Nucleus accumbens (tissue), 56 donors: ENCODE data around the gene SORBS1.
A peak's percentile ranks its signal among the peaks of the same experiment; 100 is the strongest.

Source experiments
- DNase-seq, 56 donors: peaks; one replicate each; lab custom pipeline; 2025; lab: John Stamatoyannopoulos, UW

SORBS1 gene

DNA sequence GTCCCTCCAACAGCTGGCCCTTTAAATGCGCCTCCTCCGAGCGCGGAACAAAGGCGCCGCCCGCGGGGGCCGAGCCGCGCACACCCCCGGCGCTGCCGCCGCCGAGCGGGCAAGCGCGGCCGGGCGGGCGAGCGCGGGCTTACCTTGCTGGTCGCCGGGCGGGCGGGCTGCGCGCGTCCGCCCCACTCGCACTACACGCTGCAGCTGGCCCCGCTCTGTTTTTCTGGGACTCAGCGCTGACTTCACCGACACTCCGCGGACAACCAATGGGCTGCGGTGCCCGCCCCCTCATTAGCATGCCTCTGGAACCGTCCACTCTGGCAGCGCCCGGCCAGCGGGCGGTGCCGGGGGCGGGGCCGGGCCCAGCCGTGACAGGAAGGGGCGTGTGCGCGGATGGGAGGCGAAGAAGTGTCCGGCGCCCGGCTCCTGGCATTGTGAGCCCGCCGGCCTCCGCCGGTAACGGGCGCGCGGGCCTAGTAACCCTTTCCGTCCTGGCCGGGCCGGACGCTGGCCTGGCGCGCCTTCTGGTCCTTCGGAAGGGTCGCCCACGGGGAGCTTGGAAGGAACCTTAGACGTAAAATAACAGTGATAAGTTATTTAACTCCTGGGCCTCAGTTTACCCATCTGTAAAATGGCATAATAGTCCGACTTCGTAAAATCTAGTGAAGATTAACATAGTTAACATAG, at the start of gene SORBS1:
SORBS1 (minus strand) TSS at position 195 of the 687 bp plus-strand sequence. CDS start 120,236 bp downstream, outside the sequence.
- DNase-seq = peak; percentile 50 to 97 (median 92)

DNA sequence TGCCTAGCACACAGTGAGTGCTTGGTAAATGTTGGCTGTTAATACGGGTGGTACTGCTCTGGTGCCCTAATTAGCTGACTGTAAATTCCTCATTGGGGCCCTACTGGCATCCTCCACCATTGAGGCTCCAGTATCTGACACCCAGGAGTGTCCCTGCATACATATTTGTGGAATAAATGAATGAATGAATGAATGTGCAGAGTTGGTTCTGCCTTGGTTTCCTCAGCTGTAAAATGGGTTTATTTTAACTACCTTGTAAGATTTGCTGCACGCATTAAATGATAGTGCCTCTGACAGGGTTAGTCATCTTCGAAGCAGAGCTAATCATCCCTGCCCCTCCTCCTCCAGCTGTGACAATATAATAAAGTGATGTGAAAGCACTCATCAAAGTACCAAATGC, 49.6 kb upstream of the SORBS1 start:
- peak in 3 of 56 donors; percentile 1 to 20 (median 10) for DNase-seq

DNA sequence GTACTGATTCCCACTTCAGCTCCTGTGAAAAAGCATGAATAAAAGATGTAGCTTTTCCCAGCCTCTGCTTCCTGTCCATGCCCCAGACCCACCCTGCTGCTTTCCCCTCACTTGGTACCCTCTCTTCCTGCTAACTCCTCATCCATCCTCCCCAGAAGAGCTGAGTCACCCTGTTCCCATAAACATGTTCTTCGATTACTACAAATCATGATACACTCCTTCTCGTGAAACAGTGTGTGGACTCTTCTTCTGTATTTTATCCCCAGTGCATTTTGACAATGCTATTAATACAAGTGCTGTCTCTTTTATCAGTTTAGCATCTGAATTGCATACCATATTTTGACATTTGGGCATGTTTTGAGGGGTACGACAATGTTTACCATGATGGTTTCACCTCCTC, 45.8 kb upstream of the SORBS1 start:
- no peak for DNase-seq

DNA sequence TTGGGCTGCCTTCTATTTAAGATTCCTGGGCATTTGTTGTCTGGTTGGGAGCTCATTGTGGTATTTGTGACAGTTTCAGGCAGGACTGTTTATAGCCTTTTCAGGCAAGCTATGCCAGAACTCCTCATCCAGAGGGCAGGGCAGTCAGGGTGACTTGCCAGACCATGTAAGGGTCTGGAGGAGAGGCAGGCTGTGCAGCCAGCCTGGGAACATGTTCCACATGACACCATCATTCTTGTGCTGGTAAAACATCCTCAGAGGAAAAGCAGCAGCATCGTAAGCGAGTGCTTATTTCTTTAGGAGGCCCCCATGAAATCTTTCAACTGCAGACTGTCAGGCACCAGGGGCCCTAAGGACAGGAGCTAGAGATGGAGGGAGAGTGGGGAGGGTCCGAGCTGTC, 44.0 kb upstream of the SORBS1 start:
- no peak for DNase-seq

DNA sequence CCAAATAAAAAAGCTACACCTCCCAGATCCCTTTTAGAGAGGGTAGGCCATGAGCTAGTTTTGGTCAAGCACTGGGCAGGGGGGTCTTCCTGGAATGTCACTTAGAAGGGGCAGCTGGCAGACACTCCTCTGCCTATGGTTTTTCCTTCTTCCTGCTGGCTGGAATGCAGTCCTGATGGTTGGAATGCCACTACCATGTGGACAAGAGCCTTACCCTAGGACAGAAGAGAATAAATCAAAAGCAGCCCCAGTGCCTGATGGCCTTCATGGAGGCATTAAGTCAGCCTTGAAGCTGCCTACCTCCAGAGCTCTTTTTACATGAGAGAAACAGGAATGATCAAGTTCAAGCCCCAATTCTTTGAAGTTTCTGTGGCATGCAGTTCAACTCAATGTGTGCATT, 43.5 kb upstream of the SORBS1 start:
- DNase-seq = no peak

DNA sequence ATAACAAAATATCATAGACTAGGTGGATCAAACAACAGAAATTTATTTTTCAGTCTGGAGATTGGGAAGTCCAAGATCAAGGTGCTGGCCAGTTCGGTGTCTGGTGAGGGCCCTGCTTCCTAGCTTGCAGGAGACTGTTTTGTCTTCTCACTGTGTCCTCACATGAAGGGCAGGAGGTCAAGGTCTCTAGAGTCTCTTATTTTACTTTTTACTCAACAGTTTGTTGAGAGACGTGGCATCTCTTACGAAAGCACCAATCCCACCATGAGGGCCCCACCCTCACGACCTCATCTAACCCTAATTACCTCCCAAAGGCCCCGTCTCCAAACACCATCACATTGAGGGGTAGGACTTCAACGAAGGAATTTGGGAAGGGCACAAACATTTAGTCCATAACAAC, 41.2 kb upstream of the SORBS1 start:
- no peak for DNase-seq

DNA sequence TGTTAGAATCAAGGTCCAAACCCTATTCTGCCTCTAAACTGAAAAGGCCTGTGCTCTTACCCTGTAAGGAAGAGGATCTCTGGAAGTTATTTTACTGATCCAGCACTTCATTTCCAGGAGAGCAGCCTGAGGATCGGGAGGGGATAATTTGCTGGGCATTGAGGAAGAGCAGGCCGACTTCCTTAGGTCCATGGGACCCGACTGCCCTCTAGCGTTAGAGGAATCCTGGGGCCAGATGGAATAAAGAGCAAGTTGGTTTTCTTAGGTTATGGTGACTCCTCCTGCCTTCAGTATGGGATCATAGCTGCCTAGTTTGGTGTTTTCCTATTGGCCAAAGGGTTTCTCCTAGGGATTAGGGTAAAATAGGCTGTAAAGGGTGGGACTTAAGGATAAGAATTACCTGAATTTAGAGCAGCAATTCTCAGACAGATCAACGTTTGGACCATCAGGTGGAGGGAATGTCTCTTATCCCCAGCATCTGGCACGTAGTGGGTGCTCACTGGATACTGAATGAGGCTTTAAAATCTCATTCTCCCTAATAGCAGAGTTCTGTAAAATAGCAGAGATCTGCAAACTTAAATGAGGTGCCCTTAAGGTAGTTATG, 40.0 kb upstream of the SORBS1 start:
- peak in 53 of 56 donors; percentile 4 to 84 (median 51) for DNase-seq

DNA sequence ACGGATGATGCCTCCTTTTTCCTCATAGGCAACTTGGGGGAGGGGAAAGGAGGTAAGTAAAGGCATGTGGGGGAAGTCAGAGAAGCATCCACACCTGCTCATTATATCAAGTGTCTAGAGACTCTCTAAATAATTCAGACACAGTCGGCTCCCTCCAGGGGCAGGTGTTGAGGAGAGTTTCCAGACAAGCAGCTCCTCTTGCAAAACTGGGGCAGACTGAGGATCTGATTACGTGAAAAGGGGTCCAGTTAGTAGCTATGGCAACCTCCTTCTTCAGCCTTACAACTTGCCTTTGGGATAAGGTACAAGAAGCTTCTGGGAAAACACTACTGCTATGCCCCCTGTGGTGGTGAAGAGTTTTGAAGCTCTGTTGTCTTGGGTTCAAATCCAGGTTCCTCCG, 39.0 kb upstream of the SORBS1 start:
- DNase-seq = no peak

DNA sequence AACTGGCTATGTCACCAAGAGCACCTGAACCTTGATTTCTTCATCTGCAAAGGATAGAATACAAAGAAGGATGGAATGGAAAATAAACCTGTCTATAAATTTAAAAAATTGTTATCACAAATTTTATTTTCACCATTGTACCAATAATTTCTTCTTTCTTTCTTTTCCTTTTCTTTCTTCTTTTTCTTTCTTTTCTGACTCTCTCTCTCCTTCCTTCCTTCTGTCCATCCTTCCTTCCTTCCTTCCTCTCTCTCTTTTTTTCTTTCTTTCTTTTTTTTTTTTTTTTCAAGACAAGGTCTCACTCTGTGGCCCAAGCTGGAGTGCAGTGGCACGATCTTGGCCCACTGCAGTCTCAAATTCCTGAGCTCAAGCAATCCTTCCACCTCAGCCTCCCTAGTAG, 36.6 kb upstream of the SORBS1 start:
- DNase-seq = no peak

DNA sequence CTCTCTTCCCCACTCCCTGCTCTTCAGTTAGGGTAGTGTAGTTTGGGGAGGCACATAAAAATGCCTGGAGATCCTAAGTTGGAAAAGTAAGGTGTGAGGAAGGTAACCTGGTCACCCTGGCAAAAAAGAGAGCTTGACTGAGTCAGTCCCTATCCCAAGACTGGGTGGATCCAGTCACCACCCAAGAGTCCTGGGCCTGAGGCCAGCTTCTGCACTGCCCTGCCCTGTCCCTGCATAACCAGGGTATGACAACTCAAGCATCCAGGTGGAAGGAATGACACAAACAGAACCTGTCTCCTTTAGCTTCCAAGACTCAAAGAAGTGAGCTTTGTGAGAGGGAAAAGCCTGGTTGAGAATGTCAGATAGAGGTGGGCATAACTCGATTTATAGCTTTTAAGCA, 26.9 kb upstream of the SORBS1 start:
- no peak for DNase-seq

DNA sequence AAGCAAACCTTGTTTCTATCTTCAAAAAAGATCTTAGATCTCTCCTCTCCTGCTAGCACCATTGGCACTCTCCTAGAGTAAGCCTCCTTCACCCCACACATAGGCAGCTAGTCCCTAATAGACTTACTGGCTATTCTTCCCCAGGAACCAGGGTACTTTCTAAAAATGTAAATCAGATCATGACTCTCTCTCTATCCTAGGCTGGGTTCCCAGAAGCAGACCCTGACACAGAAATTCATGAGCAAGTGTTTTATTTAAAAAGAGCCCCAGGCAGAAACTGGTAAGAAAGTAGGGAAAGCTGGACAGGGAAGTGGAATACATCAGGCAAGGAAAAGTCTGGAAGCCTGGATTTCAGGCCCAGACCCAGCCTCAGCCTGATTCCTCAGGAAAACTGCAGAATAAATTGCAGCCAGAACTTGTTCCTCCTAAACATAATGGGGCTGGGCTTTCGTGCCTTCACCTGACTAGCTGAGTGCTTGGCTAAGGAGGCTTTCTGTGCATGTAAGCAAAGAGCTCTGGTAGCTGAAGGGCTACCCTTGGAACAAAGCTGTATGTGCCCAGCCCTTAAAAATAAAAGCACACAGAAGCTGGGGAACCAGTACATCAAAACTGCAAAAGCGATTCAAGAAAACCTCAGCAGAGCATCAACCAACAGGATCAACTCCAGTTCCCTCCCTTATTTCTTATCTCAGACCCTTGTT, 18.8 kb upstream of the SORBS1 start:
- no peak for DNase-seq

DNA sequence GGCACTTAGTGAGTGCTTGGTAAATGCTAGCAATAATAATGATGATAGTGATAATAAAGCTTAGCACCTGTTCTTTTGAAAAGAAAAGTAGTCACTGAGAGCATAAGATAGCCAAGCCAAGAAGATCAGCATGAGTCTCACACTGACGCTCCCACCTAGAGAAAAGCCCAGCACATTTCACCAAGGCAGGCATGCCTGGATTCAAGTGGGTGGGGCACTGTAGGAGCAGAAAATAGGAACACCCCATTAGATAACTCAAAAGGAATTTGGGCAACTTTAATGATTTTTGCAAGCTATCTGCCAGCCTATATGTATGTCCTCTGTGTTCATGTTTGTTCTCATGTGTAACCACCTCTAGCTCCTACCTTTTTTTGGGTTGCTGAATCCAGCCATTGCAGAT, 18.1 kb upstream of the SORBS1 start:
- no peak for DNase-seq

DNA sequence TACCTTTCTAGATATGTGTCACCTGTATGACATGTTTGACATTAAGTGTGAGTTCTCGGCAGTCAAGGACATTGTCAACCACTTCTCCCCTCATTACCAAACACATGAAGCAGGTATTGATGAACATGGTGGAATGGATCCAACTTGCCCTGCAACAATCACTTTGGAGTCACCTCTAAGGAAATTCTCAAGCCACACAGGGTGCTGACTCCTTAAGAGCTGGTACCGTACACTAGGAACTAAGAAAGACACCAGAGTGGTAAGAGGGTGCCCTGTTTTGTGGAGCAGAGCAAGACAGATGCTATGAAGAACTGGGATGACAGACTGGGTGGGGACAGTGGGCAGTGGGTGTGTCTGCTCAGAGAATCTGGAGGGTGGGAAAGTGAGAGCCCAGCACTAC, 17.4 kb upstream of the SORBS1 start:
- DNase-seq = no peak

DNA sequence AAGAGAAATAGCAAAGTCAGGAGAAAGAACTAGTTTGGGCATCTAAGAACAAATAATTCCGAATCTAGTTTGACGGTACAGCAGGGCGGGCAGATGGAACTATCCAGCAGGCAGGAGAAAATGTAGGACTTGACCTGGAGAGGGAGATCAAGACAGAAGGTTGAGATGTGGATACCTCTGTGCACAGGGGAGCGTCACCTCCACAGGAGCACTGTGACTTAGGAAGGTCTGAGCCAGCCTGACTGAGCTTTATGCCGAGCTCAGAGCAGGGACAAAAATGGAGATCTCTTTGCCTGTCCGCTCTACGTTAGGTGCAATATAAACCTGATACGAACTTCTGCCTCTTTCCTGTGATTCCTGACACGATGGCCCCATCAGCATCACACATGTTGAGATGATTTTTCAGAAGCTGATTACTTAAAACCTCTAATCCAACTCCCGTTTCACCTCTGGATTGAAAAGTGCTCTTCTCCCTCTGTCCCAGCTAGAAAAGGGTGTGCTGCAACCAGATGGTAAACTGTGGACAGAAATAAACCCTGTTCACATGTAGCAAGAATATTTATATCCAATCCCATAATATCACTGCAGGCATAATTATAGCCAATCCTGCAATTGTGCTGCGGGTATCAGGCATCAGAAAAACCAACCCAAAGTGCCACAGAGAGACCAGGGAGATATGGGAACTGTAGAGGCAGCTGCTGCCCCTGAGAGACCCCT, 13.6 kb upstream of the SORBS1 start:
- no peak for DNase-seq

DNA sequence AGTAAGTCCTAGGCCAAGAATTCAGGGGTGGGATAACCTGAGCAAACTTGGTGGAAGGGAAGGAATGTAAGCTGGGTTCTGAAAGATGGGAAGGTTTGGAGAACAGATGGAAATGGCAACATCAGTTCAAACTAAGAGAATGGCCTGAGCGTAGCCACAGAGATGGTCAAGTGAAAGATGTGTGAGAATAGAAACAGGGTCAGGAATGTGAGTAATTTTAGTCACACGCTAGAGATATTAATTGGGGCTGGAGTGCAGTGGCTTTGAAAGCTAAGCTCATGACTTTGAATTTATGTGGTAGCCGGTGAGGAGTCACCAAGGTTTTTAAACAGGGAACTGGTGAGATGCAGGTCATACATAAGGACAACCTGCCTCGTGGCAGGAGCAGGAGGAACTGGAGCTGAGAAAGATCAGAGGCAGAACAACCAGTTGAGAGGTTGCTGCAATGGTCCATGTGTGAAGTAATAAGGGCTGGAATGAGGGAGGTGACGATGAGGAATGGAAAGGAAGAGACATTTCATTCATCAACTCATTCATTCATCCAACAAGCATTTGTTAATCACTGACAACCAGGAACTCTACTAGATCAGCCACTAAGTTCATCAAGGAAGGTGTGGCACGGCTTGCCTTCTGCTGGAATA, 12.9 kb upstream of the SORBS1 start:
- no peak for DNase-seq

DNA sequence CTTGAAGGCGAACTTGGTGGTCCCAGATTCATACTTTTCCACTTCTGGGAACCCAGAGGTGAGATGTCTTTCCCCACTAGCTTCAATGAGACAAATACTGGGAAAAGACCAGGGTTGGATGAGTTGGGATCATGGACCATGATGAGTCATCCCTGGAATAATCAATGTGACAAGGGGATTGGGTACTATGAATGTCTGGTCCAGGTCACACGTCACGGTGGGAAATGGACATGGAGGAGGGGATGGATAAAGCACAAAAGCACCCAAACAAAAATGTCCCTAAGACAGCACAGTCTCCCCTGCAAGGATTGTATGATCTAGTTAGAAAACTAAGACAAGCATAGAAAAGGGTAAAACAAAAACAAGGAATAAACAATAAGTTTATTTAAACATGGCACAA, 12.4 kb upstream of the SORBS1 start:
- no peak for DNase-seq

DNA sequence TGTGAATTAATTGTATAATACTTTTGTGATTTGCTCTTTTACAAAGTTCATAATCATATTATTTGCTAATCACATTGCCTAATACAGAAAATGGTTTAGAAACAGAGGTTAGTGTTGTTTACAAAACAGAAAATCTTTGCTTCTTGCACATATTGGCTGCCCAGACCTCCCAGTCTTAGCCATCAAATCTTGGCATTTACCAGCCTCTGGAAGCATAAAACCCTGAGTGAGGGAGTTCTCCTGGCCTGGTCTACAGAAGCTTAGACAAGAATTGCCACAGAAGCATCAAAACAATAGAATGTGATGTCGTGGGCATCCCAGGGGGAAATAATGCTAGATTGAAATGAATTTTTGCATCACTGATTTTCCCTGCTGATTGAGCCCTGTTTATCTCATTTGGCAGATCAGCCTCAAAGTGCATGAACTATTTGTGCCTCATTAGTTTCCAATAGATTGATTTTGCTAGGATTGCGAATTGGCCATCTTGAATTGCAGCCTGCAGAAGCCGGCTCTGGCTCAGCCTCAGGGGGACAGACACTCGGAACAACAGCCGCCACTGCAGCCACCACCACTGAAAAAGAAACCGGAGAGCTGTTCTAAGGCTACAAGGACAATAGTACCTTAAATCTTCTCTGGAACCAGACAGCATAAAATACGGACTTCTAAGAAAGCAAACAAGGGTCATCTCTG, 11.1 kb upstream of the SORBS1 start:
- peak in 1 of 56 donors; percentile 2 for DNase-seq

DNA sequence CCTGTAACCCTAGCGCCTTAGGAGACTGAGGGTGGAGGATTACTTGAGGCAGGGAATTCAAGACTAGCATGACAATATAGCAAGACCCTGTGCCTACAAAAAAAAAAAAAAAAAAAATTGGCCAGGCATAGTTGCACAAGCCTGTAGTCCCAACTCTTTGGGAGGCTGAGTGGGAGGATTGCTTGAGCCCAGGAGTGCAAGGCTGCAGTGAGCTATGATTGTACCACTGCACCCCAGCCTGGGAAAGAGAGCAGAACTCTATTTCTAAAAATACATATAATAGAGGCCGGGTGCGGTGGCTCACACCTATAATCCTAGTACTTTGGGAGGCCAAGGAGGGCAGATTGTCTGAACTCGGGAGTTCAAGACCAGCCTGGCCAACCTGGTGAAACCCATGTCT, 10.2 kb upstream of the SORBS1 start:
- DNase-seq = no peak

DNA sequence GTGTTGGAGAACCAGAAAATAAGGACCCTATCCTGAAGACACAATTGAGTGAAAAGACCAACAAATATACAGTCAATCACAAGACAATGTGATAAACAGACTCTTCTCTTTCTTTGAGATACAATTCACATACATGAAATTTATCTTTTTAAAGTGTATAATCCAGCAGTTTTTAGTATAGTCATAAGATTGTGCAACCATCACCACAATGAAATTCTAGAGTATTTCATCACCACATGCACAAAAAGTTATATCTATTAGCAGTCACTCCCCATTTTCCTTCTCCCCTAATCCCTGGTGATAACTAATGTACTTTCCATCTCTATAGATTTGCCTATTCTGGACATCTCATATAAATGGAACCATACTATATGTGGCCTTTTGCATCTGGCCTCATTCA, 8.2 kb upstream of the SORBS1 start:
- DNase-seq = no peak
